SK-N-SH treated with all-trans-retinoic acid at 6 μM for 48 hours (cell line): ENCODE results near the gene CSTB.

ENCODE experiments used
- ATAC-seq: fragments of 200-7000 bp; cut with Tn5 transposase; 3 replicates; pipeline ENCODE4 v1.9.1; 2020; ENCODE audit warnings: mild to moderate bottlenecking, moderate library complexity
- ARNTL ChIP-seq: fragments of 450-650 bp; formaldehyde crosslinking; IDR thresholded peaks from 2 replicates; pipeline ENCODE4 v1.5.0; 2020; ENCODE audit warnings: low read depth, mild to moderate bottlenecking, moderate library complexity, borderline replicate concordance
- BACH2 ChIP-seq: fragments of 250-450 bp; sonication (Bioruptor Pico); IDR thresholded peaks from 2 replicates; pipeline ENCODE4 v1.9.0; 2021; ENCODE audit warnings: mild to moderate bottlenecking, borderline replicate concordance
- CSDC2 ChIP-seq: fragments of 250-450 bp; sonication (Bioruptor Pico); IDR thresholded peaks from 2 replicates; pipeline ENCODE4 v1.5.0; 2020; ENCODE audit warnings: mild to moderate bottlenecking, moderate library complexity
- ESRRG ChIP-seq: fragments of 250-450 bp; sonication (Bioruptor Pico); IDR thresholded peaks from 2 replicates; pipeline ENCODE4 v1.6.1; 2021; ENCODE audit warnings: mild to moderate bottlenecking
- GLIS3 ChIP-seq: fragments of 250-450 bp; sonication (Bioruptor Pico); IDR thresholded peaks from 2 replicates; pipeline ENCODE4 v1.5.0; 2020; ENCODE audit warnings: mild to moderate bottlenecking, moderate library complexity
- ISL1 ChIP-seq: fragments of 250-450 bp; sonication (Bioruptor Pico); IDR thresholded peaks from 2 replicates; pipeline ENCODE4 v2.1.2; 2022; ENCODE audit warnings: mild to moderate bottlenecking, moderate library complexity
- OSR1 ChIP-seq: fragments of 250-450 bp; sonication (Bioruptor Pico); IDR thresholded peaks from 2 replicates; pipeline ENCODE4 v1.8.0; 2022; ENCODE audit warnings: moderate library complexity, mild to moderate bottlenecking, inconsistent platforms
- SNAI2 ChIP-seq: fragments of 250-450 bp; sonication (Bioruptor Pico); IDR thresholded peaks from 2 replicates; pipeline ENCODE4 v1.5.0; 2020; ENCODE audit warnings: mild to moderate bottlenecking, moderate library complexity
- TCF4 ChIP-seq: fragments of 250-450 bp; sonication (Bioruptor Pico); IDR thresholded peaks from 2 replicates; pipeline ENCODE4 v1.8.0; 2021; ENCODE audit warnings: mild to moderate bottlenecking, moderate library complexity, borderline replicate concordance
- TOX ChIP-seq: fragments of 250-450 bp; sonication (Bioruptor Pico); IDR thresholded peaks from 2 replicates; pipeline ENCODE4 v1.8.0; 2021; ENCODE audit warnings: mild to moderate bottlenecking, moderate library complexity, borderline replicate concordance
- ZC3H10 ChIP-seq: fragments of 250-450 bp; sonication (Bioruptor Pico); IDR thresholded peaks from 2 replicates; pipeline ENCODE4 v1.5.1; 2021; ENCODE audit warnings: mild to moderate bottlenecking, moderate library complexity
- ZFP3 ChIP-seq: fragments of 250-450 bp; sonication (Bioruptor Pico); IDR thresholded peaks from 2 replicates; pipeline ENCODE4 v1.5.0; 2020; ENCODE audit warnings: mild to moderate bottlenecking, moderate library complexity
- ZFP30 ChIP-seq: fragments of 450-650 bp; formaldehyde crosslinking; IDR thresholded peaks from 2 replicates; pipeline ENCODE4 v1.5.0; 2022; ENCODE audit warnings: mild to moderate bottlenecking, moderate library complexity
- ZNF565 ChIP-seq: fragments of 450-650 bp; formaldehyde crosslinking; conservative IDR thresholded peaks from 2 replicates; pipeline ENCODE4 v1.5.0; 2020; ENCODE audit warnings: low read depth, mild to moderate bottlenecking, moderate library complexity
- ZNF70 ChIP-seq: fragments of 450-650 bp; formaldehyde crosslinking; IDR thresholded peaks from 2 replicates; pipeline ENCODE4 v1.5.0; 2020; ENCODE audit warnings: mild to moderate bottlenecking, moderate library complexity
- ZNF8 ChIP-seq: fragments of 450-650 bp; formaldehyde crosslinking; IDR thresholded peaks from 2 replicates; pipeline ENCODE4 v1.5.0; 2020; ENCODE audit warnings: mild to moderate bottlenecking, moderate library complexity
- TF ChIP-seq, protein P1 (sequence below): fragments of 250-450 bp; sonication (Bioruptor Pico); IDR thresholded peaks from 2 replicates; pipeline ENCODE4 v1.5.1; 2021; ENCODE audit warnings: mild to moderate bottlenecking, moderate library complexity
- TF ChIP-seq, protein P2 (sequence below): fragments of 250-450 bp; sonication (Bioruptor Pico); IDR thresholded peaks from 2 replicates; pipeline ENCODE4 v1.5.1; 2020; ENCODE audit warnings: low read depth, mild to moderate bottlenecking, moderate library complexity
- TF ChIP-seq, protein P3 (sequence below): fragments of 250-450 bp; sonication (Bioruptor Pico); IDR thresholded peaks from 2 replicates; pipeline ENCODE4 v1.5.0; 2020; ENCODE audit warnings: mild to moderate bottlenecking, moderate library complexity

Gene CSTB

DNA sequence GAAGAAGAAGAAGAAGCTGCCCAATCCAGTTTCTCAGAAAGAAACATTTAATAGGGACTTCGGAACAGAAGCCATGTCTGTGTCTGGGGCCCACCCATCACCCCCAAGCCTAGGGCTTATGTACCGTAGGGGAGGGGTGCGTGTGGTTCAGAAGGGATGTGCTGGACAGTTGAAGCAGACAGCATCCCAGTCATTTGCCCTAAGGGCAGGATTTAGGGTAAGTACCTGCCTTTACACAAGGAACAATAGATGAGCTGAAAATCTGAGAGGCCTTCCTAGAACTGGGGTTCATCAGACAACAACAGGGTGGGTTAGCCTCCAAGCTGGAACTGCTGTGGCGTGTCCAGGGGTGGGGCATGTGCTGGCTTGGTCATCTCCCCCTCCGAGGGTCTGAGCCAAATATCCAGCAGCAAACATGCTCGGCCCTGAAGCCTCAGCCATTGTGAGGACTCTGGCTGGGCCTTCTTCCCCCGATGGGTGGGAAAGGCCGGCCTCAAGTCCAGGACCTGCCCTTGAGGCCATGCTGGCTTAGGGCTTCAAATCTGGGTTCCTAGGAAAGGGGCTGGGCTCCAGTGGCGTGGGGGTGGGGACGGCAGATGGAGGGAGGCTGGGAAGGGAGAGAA is 12.1 kb downstream of the CSTB start (continued):
- TF ChIP-seq ZFP3 (CRISPR knock-in tag) (no peak), ZFP30 (no peak), ZNF565 (no peak), ESRRG (CRISPR knock-in tag) (no peak)
- TF ChIP-seq, protein P1, sequence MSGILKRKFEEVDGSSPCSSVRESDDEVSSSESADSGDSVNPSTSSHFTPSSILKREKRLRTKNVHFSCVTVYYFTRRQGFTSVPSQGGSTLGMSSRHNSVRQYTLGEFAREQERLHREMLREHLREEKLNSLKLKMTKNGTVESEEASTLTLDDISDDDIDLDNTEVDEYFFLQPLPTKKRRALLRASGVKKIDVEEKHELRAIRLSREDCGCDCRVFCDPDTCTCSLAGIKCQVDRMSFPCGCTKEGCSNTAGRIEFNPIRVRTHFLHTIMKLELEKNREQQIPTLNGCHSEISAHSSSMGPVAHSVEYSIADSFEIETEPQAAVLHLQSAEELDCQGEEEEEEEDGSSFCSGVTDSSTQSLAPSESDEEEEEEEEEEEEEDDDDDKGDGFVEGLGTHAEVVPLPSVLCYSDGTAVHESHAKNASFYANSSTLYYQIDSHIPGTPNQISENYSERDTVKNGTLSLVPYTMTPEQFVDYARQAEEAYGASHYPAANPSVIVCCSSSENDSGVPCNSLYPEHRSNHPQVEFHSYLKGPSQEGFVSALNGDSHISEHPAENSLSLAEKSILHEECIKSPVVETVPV (CRISPR knock-in tag) = no peak

DNA sequence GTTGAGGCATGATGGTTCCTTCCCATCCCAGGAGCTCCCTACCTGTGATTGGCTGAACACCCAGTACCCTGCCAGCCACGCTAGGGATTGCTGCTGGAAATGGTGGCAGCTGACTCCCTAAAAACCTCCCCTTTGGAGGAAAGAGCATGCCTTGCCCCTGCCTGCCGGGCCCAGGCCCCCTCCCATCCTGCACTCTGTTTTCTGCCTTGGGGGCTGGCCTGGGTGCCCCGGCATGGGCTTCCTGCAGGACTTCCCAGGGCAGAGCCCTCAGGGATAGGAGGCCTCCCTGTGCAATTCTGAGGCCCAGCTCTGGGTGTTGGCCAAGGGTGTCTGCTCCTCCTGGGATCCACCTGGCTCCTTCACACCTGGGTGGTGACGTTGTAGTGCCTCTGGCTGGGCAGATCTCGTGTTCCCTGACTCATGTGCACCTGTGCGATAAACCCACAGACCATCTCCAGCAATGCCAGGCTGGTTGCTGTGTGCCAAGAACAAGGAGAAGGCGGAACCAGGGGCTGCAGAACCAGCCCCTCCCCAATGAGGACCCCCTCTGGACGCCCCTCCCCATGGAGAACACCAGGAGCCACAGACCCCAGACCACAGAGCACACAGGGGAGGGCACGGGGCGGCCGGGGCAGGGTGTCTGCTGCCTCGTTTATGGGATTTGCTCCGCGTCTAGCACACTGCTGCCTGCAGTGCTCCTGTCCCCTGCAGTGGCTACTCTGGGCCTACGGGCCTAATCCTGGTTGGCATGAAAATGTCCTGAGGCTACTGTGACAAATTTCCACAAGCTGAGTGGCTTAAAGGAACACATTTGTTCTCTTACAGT is 13.6 kb downstream of the CSTB start:
- TF ChIP-seq CSDC2 (CRISPR knock-in tag) (no peak), ZC3H10 (CRISPR knock-in tag) (no peak)
- TF ChIP-seq, protein P2, sequence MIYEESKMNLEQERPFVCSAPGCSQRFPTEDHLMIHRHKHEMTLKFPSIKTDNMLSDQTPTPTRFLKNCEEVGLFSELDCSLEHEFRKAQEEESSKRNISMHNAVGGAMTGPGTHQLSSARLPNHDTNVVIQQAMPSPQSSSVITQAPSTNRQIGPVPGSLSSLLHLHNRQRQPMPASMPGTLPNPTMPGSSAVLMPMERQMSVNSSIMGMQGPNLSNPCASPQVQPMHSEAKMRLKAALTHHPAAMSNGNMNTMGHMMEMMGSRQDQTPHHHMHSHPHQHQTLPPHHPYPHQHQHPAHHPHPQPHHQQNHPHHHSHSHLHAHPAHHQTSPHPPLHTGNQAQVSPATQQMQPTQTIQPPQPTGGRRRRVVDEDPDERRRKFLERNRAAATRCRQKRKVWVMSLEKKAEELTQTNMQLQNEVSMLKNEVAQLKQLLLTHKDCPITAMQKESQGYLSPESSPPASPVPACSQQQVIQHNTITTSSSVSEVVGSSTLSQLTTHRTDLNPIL (CRISPR knock-in tag) = no peak
- ATAC-seq = no peak

DNA sequence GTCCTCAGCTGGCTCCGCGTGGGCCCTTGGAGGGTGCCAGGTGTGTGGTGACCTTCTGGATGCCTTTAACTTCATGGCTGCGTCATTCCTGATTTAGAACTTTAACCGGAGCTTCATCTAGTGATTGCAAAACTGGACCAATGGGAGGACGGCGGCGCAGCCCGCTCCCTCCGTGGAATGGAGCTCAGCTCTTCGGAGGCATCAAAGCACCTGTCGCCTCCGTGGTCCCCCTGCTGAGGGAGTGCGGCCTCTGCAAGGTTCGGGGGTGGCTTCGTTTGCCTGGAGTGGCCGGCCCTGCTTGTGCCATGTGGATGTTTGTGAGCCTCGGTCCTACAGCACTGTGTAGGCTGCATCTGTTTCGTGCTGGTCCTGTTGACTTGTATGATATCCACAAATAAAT is 14.2 kb downstream of the CSTB start:
- TF ChIP-seq TCF4 (CRISPR knock-in tag) (no peak), BACH2 (CRISPR knock-in tag) (no peak), OSR1 (CRISPR knock-in tag) (no peak)
- ATAC-seq = no peak

DNA sequence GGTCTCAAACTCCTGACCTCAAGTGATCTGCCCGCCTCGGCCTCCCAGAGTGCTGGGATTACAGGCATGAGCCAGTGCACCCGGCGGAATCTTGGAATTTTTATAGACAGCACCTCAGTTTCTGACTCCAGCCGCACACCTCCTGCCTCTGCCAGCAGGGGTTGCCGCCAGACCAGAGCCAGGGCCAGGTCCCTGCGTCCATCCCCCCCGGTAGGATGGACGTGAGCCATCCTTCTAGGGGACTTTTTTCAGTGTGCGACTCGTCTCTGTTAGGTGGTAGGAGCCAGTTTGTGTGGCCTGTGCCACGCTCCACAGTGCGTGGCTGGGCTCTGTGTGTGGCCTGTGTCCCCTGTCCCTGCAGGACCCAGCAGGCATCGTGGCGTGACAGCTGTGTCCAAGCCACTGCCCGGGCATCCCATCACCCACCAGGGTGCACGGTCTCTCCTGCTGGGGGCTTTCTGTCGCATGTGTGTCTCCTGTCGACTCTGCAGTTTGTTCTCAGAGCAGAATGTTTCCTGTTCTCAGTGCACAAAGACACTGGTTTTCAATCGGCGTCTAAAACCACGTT is 15.6 kb downstream of the CSTB start:
- TF ChIP-seq OSR1 (CRISPR knock-in tag) = no peak
- TF ChIP-seq ZNF8 = no peak
- TF ChIP-seq, protein P2 (CRISPR knock-in tag) = no peak
- TF ChIP-seq TOX (CRISPR knock-in tag) = no peak
- ATAC-seq = no peak

DNA sequence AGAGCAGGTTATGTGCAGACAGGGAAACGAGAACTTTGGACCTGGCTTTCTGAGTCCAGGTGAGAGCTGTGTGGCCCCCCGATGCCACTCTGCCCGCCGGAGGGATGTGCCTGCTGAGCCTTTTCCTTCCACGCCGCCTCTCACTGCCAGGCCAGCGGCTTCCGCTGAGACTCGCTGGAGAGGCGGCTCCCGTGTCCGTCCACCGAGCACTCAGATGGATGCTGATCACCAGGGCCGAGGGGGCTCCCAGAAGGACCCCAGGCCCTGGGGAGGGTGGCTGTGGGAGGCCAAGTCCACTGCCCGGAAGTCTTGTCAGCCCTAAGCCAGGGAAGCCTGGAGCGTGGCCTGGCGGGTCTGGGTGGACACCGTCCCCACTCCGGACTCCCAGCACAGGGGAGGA is 16.5 kb downstream of the CSTB start:
- TF ChIP-seq TCF4 (CRISPR knock-in tag) (no peak), ZNF565 (no peak), SNAI2 (CRISPR knock-in tag) (no peak), ZNF70 (CRISPR knock-in tag) (no peak), GLIS3 (CRISPR knock-in tag) (no peak), TOX (CRISPR knock-in tag) (no peak), ARNTL (no peak), OSR1 (CRISPR knock-in tag) (no peak), ISL1 (CRISPR knock-in tag) (no peak), ZNF8 (no peak)
- TF ChIP-seq, protein P3, sequence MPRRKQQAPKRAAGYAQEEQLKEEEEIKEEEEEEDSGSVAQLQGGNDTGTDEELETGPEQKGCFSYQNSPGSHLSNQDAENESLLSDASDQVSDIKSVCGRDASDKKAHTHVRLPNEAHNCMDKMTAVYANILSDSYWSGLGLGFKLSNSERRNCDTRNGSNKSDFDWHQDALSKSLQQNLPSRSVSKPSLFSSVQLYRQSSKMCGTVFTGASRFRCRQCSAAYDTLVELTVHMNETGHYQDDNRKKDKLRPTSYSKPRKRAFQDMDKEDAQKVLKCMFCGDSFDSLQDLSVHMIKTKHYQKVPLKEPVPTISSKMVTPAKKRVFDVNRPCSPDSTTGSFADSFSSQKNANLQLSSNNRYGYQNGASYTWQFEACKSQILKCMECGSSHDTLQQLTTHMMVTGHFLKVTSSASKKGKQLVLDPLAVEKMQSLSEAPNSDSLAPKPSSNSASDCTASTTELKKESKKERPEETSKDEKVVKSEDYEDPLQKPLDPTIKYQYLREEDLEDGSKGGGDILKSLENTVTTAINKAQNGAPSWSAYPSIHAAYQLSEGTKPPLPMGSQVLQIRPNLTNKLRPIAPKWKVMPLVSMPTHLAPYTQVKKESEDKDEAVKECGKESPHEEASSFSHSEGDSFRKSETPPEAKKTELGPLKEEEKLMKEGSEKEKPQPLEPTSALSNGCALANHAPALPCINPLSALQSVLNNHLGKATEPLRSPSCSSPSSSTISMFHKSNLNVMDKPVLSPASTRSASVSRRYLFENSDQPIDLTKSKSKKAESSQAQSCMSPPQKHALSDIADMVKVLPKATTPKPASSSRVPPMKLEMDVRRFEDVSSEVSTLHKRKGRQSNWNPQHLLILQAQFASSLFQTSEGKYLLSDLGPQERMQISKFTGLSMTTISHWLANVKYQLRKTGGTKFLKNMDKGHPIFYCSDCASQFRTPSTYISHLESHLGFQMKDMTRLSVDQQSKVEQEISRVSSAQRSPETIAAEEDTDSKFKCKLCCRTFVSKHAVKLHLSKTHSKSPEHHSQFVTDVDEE (CRISPR knock-in tag) = no peak
- TF ChIP-seq, protein P1 (CRISPR knock-in tag) = no peak
- TF ChIP-seq, protein P2 (CRISPR knock-in tag) = no peak
- ATAC-seq = no peak
